WTC11 (cell line): ENCODE data around the gene PRICKLE3. TPM values are rescaled to one million over a fixed set of nuclear protein-coding genes. Genes with fewer than 3 reads are reported as not detected.

Experiments used
- ATAC-seq: fragments of 200-7000 bp; cut with Tn5 transposase; 2 replicates; pipeline ENCODE4 v1.10.0; 2021; ENCODE audit warnings: mild to moderate bottlenecking, moderate library complexity
- CTCF ChIA-PET: fragments of 300-600 bp; sonication (Branson Sonifier 250); formaldehyde crosslinking; loops from one replicate; lab custom pipeline; 2021; ENCODE audit warnings: antibody characterized with exemption; lab: Charles Lee
- POLR2A ChIA-PET: fragments of 350-600 bp; sonication (Branson Sonifier 250); formaldehyde crosslinking; loops from one replicate; lab custom pipeline; 2021; ENCODE audit warnings: antibody characterized with exemption; lab: Charles Lee
- DNase-seq: peaks from one replicate; pipeline ENCODE4 v3.0.0; 2021; ENCODE audit warnings: low spot score
- H3K27ac Mint-ChIP-seq: 2 replicates; pipeline ENCODE4 v1.8.0; 2021; ENCODE audit warnings: mixed read lengths
- H3K27me3 Mint-ChIP-seq: 2 replicates; pipeline ENCODE4 v1.8.0; 2021; ENCODE audit warnings: low read depth, mild to moderate bottlenecking, moderate library complexity, mixed read lengths
- H3K36me3 Mint-ChIP-seq: 2 replicates; pipeline ENCODE4 v1.8.0; 2021; ENCODE audit warnings: mixed read lengths
- H3K4me1 Mint-ChIP-seq: 2 replicates; pipeline ENCODE4 v1.8.0; 2022; ENCODE audit warnings: mixed read lengths
- H3K4me3 Mint-ChIP-seq: 2 replicates; pipeline ENCODE4 v1.8.0; 2021; ENCODE audit warnings: mild to moderate bottlenecking, moderate library complexity, mixed read lengths
- H3K9me3 Mint-ChIP-seq: 2 replicates; pipeline ENCODE4 v1.8.0; 2021; ENCODE audit warnings: mixed read lengths
- AFF4 ChIP-seq: sonication (generic); formaldehyde crosslinking; IDR thresholded peaks from 2 replicates; pipeline ENCODE4 v1.8.1; 2023; ENCODE audit warnings: mild to moderate bottlenecking, missing genetic modification reagents, borderline replicate concordance
- CBFB ChIP-seq: sonication (generic); formaldehyde crosslinking; IDR thresholded peaks from 2 replicates; pipeline ENCODE4 v1.8.1; 2022; ENCODE audit warnings: mild to moderate bottlenecking, low read depth, missing genetic modification reagents
- CREM ChIP-seq: sonication (generic); formaldehyde crosslinking; IDR thresholded peaks from 2 replicates; pipeline ENCODE4 v1.8.1; 2022; ENCODE audit warnings: mild to moderate bottlenecking, missing genetic modification reagents, moderate library complexity
- EMX1 ChIP-seq: fragments of 250-450 bp; sonication (Bioruptor Pico); IDR thresholded peaks from 2 replicates; pipeline ENCODE4 v1.8.0; 2021; ENCODE audit warnings: mild to moderate bottlenecking
- ETV6 ChIP-seq: sonication (generic); formaldehyde crosslinking; IDR thresholded peaks from 2 replicates; pipeline ENCODE4 v1.8.1; 2022; ENCODE audit warnings: mild to moderate bottlenecking, missing genetic modification reagents
- JAZF1 ChIP-seq: fragments of 250-450 bp; sonication (Bioruptor Pico); IDR thresholded peaks from 2 replicates; pipeline ENCODE4 v1.9.0; 2021; ENCODE audit warnings: moderate library complexity, mild to moderate bottlenecking, inconsistent platforms
- KAT7 ChIP-seq: sonication (generic); formaldehyde crosslinking; IDR thresholded peaks from 2 replicates; pipeline ENCODE4 v1.8.1; 2023; ENCODE audit warnings: missing genetic modification reagents, mild to moderate bottlenecking, borderline replicate concordance
- NR2C2 ChIP-seq: sonication (generic); formaldehyde crosslinking; IDR thresholded peaks from 2 replicates; pipeline ENCODE4 v1.8.0; 2022; ENCODE audit warnings: mild to moderate bottlenecking, missing genetic modification reagents
- SMAD4 ChIP-seq: sonication (generic); formaldehyde crosslinking; IDR thresholded peaks from 2 replicates; pipeline ENCODE4 v1.8.0; 2022; ENCODE audit warnings: mild to moderate bottlenecking, missing genetic modification reagents
- ZNF425 ChIP-seq: fragments of 250-450 bp; sonication (Bioruptor Pico); conservative IDR thresholded peaks from 2 replicates; pipeline ENCODE4 v1.9.0; 2021; ENCODE audit warnings: mild to moderate bottlenecking
- total RNA-seq: library from RNA; stranded (reverse); gene quantifications from 3 replicates; pipeline ENCODE4 v1.2.3, GENCODE V29; 2021
- TF ChIP-seq, protein P1 (sequence below): sonication (generic); formaldehyde crosslinking; IDR thresholded peaks from 2 replicates; pipeline ENCODE4 v1.8.1; 2022; ENCODE audit warnings: mild to moderate bottlenecking, missing genetic modification reagents, moderate library complexity, borderline replicate concordance
- TF ChIP-seq, protein P2 (sequence below): sonication (generic); formaldehyde crosslinking; conservative IDR thresholded peaks from 2 replicates; pipeline ENCODE4 v1.8.1; 2022; ENCODE audit warnings: mild to moderate bottlenecking, missing genetic modification reagents

PRICKLE3 gene
- total RNA-seq, 1 experiment from 2014 or later = 14.6 TPM

GRCh38 chrX:49171752-49172279 lies 14.4 kb downstream of the PRICKLE3 start, which contains the start of gene PLP2 (continued):
- TF ChIP-seq ZNF425 (CRISPR knock-in tag) = no peak
- no peak for TF ChIP-seq SMAD4 (CRISPR knock-in tag)
- TF ChIP-seq ETV6 (CRISPR knock-in tag) = no peak
- no peak for TF ChIP-seq KAT7
- TF ChIP-seq, all 79 proteins: peak for 0

- H3K36me3 Mint-ChIP-seq = no peaks in the 10 kb centered on the region
- TF ChIP-seq, protein P1, sequence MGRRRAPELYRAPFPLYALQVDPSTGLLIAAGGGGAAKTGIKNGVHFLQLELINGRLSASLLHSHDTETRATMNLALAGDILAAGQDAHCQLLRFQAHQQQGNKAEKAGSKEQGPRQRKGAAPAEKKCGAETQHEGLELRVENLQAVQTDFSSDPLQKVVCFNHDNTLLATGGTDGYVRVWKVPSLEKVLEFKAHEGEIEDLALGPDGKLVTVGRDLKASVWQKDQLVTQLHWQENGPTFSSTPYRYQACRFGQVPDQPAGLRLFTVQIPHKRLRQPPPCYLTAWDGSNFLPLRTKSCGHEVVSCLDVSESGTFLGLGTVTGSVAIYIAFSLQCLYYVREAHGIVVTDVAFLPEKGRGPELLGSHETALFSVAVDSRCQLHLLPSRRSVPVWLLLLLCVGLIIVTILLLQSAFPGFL (CRISPR knock-in tag) = no peak
- TF ChIP-seq CREM (CRISPR knock-in tag) (no peak), JAZF1 (CRISPR knock-in tag) (no peak), EMX1 (CRISPR knock-in tag) (no peak)
- H3K4me1 Mint-ChIP-seq = peaks cover 15% of the 10 kb centered on the region
- no peak overlapping the region for H3K27ac Mint-ChIP-seq
- H3K4me3 Mint-ChIP-seq = peak overlapping the region; percentile 66
- H3K9me3 Mint-ChIP-seq = no peaks in the 10 kb centered on the region
- no peak for DNase-seq
- ATAC-seq = no peak
- POLR2A ChIA-PET = interaction anchor here (0.6 kb wide), 2 partner anchors 56 to 165 kb away, joined by 3 to 8 read pairs; no protein-coding TSS in a partner anchor
- CTCF ChIA-PET = interaction anchor here (0.9 to 2.9 kb wide), 5 partner anchors 10 to 25 kb away, joined by 4 to 24 read pairs (median 10); no protein-coding TSS in a partner anchor
- H3K27me3 Mint-ChIP-seq = peaks cover 63% of the 10 kb centered on the region
These were observed 18.4 kb downstream of the PRICKLE3 start for GRCh38 chrX:49167740-49168108.

GRCh38 chrX:49166914-49167739 lies 19.0 kb downstream of the PRICKLE3 start:
- Mint-ChIP-seq H3K9me3 (no peaks in the 10 kb centered on the region), H3K27ac (peak overlapping the region; percentile 58; the same call in 1 of the 2 replicates), H3K4me3 (peak overlapping the region; percentile 66)
- CTCF ChIA-PET = interaction anchor here (0.7 to 2.9 kb wide), 12 partner anchors 10 to 270 kb away, joined by 3 to 24 read pairs (median 6); partner anchors contain the start of genes PQBP1 and TIMM17B
- ATAC-seq = no peak
- TF ChIP-seq, protein P2, sequence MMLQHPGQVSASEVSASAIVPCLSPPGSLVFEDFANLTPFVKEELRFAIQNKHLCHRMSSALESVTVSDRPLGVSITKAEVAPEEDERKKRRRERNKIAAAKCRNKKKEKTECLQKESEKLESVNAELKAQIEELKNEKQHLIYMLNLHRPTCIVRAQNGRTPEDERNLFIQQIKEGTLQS (CRISPR knock-in tag) = no peak
- TF ChIP-seq NR2C2 (CRISPR knock-in tag) (no peak), CBFB (no peak), AFF4 (CRISPR knock-in tag) (no peak)
- TF ChIP-seq, all 79 proteins: peak for 0
- Mint-ChIP-seq H3K36me3 (no peaks in the 10 kb centered on the region), H3K4me1 (peaks cover 13% of the 10 kb centered on the region), H3K27me3 (peaks cover 64% of the 10 kb centered on the region)
- no peak for DNase-seq
- POLR2A ChIA-PET = interaction anchor here (0.6 to 2.1 kb wide), 3 partner anchors 12 to 164 kb away, joined by 3 to 8 read pairs (median 5); no protein-coding TSS in a partner anchor
